HG02610 (cell line): ENCODE results near the gene COX4I1.

Experiments
- ATAC-seq: cut with Tn5 transposase; IDR thresholded peaks from one replicate; pipeline ENCODE4 v1.9.1; 2021; ENCODE audit warnings: mild to moderate bottlenecking, moderate library complexity; ENCODE audit not compliant: unreplicated experiment

COX4I1 gene

DNA sequence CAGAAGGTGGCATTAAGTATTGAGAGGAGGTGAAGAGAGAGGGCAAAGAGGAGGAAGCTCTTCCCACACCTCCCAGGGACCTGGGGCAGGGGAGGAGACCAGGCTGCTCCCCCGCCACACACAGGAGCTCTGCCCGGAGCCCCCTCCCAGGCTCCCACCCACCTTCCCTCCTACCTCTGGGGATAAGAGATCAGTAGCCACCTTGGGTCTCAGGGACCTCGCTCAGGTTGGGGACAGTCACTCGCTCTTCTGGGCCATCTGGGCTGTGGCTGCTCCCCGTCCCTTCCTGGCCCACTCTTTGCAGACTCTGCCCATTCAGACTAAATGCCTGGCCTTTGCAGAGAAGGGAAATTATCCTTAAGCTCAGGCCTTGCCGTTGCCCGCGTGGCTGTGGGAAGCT is 33.7 kb upstream of the COX4I1 start:
- no peak for ATAC-seq

DNA sequence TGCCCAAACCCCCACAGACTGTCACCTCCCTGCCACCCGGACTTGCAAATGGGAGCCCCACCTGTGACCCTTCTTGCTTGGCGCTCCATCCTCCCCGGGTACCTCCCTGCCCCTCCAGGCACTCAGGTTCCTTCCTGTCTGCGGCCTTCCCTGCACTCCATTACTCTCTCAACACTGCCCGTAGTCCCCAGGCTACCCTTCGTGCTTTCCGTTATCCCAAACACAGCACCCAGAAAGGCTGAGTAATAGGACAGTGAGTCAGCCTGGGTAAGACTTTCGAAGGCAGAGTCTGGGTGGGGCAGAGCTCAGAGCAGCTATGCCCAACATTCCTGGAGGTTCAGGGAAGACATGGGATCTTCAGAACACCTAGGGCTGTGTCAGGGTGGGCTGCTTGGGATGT is 32.0 kb upstream of the COX4I1 start:
- no peak for ATAC-seq

DNA sequence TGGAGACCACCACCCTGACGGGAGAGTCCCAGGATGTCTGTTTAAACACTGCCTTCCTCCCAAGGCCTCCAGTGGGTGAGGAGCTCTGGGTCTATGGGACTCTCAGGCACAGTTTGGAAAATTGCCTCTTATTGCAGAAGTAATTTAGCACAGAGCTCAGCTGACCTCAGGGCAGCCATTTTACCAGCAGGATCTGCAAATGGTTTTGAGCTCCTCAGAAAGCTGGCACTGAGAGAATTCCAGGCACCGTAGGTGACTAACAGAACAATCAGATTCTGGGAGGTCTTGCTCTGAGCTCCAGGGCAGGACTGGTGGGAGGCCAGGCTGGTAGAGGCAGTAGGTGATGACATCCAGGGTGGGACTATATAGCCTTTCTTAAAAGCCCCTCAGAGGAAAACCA is 31.3 kb upstream of the COX4I1 start:
- no peak for ATAC-seq

GRCh38 chr16:85770741-85771140 is 28.8 kb upstream of the COX4I1 start:
- ATAC-seq, result no peak

GRCh38 chr16:85773044-85773443 is 26.5 kb upstream of the COX4I1 start:
- no peak for ATAC-seq

DNA sequence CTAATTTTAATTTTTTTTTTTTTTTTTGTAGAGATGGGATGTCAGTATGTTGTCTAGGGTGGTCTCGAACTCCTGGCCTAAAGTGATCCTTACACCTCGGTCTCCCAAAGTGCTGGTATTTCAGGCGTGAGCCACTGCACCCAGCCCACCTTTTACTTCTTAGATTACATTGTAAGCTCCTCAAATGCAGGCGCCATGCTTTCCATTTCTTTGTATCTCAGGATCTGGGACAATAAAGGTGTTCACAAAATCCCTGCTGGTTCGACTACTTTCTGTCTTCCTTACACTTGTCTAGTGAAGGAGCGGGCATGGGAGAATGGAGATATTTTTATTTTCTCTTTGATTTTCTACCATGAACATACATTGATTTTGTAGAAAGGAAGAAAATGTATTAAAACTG is 25.4 kb upstream of the COX4I1 start:
- no peak for ATAC-seq

GRCh38 chr16:85774811-85775210 is 24.7 kb upstream of the COX4I1 start:
- ATAC-seq, result no peak

DNA sequence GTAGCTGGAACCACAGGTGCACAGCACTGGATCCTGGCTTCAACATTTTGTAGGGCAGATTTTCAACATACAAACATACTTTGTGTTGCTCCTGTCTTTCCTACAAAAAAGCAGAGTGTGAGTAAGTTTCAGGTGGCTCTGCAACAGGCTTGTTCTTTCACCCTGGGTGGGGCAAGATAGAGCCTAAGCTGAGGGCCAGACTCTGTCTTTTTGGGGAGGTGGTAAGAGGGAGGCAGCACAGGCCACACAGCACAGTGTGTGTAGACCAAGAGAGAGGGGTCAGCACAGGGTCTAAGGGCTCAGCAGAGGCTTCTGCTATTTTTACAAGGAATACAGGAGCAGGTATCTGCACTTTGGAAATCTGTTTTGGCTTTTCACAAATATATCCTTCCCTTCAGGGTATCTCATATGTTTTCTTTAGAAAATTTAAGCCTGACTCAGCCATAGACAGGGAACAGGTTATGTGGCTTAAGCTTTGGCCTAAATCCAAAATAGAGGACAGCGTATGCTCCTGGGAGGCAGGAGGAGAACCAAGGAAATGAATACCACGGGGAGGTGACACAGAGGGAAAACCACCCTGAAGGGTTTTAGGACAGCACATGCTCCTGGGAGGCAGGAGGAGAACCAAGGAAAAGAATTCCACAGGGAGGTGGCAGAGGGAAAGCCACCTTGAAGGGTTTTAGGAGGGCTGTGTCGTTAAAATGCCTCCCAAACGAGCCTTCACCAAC is 21.7 kb upstream of the COX4I1 start:
- ATAC-seq, result no peak

GRCh38 chr16:85778873-85779272 is 20.6 kb upstream of the COX4I1 start:
- ATAC-seq, result no peak

GRCh38 chr16:85780281-85780680 is 19.2 kb upstream of the COX4I1 start:
- no peak for ATAC-seq

- ATAC-seq, result no peak
Measured at GRCh38 chr16:85781156-85781555, 18.3 kb upstream of the COX4I1 start.

DNA sequence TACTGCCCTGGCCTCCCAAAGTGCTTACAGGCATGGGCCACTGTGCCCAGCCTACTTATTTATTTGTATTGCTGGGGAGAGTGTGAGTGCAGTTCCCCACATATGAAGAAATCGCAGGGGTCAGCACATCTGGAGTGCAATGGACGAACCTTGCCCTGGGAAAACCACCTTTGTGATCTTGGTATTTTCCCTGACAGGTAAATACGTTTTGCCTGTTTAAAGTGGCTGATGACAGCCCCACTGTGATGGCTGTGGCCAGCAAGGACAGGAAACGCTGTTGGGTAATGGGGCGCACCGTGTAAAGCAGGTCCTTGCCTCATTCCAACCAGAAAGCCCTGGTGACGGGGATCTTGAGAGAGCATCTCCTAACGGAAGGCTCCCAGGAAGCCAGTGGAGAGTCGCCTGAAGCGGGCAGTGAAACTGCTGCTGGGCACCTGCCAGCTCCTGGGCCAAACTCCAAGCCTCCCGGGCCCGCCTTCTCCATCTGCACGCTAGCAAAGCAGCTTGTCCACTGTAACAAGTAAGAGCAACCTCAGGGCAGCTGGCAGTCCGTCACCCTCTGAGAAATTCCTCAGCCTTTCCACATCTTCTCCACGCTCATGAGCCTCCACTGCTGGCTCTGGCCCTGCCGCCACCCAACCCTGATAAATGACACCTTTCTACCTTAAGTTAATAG is 17.7 kb upstream of the COX4I1 start:
- ATAC-seq, result no peak

DNA sequence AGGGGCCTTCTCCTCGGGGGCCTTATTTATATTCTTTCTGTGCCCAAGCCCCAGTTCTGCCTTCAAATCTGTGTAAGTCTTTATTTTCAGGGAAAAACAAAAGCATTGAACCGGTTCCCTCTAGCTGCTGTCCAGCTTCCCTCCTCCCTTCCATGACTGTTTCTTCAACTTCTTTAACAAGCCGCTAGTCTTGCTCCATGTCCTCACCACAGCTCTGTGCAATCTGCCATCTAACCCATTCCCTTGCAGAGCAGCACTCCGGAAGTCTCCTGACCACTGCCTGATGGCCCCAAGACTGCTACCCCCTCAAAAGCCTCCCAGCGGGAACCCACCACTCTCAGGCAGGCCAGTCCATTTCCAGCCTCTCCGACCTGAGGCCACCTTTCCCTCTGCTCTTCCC is 17.0 kb upstream of the COX4I1 start:
- ATAC-seq, result no peak

GRCh38 chr16:85783441-85783840 is 16.1 kb upstream of the COX4I1 start:
- no peak for ATAC-seq

GRCh38 chr16:85784813-85785212 is 14.7 kb upstream of the COX4I1 start:
- ATAC-seq, result no peak

- ATAC-seq, result no peak
Measured at GRCh38 chr16:85785927-85786326, 13.6 kb upstream of the COX4I1 start.

GRCh38 chr16:85788819-85789218 is 10.7 kb upstream of the COX4I1 start:
- ATAC-seq, result no peak

GRCh38 chr16:85789773-85790172 is 9.7 kb upstream of the COX4I1 start:
- ATAC-seq, result no peak

- ATAC-seq, result no peak
Measured at GRCh38 chr16:85793662-85794298, 5.7 kb upstream of the COX4I1 start.

DNA sequence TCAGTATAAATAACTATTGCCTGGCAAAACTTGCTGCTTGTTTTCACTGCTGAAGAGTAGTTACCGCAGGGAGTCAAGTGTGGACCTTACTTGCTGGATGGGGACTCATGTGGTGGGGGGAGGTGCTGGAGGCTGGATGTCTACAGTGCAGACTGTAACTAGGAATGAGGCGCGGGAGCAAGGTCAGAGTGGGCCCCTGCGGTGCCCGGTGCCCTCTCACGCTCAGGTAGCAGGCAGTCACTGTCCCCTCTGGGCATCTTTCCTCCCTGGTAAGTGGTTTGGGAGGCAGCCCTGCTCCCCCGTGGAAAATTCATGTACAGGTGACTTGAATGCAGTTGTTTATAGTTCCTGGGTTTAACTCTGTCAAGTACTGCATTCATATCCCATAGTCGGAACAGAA is 4.8 kb upstream of the COX4I1 start:
- no peak for ATAC-seq

- no peak for ATAC-seq
Measured at GRCh38 chr16:85796152-85796551, 3.3 kb upstream of the COX4I1 start.

- ATAC-seq, result no peak
Measured at GRCh38 chr16:85796599-85796998, 2.9 kb upstream of the COX4I1 start.
